Retinal pigment epithelial cell (primary cell): ENCODE measurements around the gene CPNE4.

ENCODE experiments used
- DNase-seq: peaks from one replicate; pipeline ENCODE4 v3.0.0-alpha.2; 2010; ENCODE audit warnings: low read depth
- H3K4me3 ChIP-seq: 2 replicates; pipeline ENCODE4 v1.5.1; 2011; ENCODE audit warnings: mild to moderate bottlenecking, low read length, control low read depth, moderate library complexity
- CTCF ChIP-seq: conservative IDR thresholded peaks from 2 replicates; pipeline ENCODE4 v1.5.1; 2011; ENCODE audit warnings: low read depth, low read length, control low read depth, inconsistent platforms

The CPNE4 gene

DNA sequence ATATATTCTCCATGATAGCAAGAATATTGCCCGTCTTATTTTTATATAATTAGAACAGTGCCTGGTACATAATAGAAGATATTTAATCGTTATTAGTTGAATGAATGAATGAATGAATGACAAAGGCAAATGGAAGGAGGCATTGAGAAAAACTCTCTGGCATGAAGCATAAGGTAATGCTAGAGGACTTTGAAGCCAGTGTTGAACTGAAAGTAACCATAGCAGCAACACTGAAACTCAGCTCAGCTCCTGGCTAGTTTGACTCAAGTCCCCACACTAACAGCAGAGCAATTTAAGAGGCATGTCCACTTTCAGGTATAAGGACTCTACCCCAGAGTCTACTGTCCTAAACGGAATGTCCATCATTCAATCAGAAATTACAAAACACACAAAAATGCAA is 227.0 kb downstream of the CPNE4 start:
- H3K4me3 ChIP-seq = no peak overlapping the region
- no peak for DNase-seq
- TF ChIP-seq CTCF = no peak

DNA sequence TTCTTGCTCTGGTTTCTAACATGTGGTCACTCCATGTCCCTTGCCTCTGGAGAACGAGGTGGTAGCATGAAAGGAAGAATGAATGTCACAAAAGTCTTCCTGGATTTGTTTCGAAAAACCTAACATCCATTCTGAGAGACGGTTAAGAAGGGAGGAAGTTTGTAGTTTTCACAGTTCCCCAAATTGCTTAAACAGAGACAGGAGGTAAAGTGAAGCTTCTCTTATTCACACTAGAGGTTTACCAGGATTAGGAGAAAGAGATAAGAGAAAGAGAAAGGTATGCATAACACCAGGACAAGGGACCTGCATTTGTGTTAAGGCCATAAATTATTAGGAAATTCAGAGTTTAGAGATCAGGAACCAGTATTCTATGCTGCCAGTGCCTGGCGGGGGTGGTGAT is 228.1 kb downstream of the CPNE4 start:
- H3K4me3 ChIP-seq = no peak overlapping the region
- DNase-seq = no peak
- TF ChIP-seq CTCF = no peak

DNA sequence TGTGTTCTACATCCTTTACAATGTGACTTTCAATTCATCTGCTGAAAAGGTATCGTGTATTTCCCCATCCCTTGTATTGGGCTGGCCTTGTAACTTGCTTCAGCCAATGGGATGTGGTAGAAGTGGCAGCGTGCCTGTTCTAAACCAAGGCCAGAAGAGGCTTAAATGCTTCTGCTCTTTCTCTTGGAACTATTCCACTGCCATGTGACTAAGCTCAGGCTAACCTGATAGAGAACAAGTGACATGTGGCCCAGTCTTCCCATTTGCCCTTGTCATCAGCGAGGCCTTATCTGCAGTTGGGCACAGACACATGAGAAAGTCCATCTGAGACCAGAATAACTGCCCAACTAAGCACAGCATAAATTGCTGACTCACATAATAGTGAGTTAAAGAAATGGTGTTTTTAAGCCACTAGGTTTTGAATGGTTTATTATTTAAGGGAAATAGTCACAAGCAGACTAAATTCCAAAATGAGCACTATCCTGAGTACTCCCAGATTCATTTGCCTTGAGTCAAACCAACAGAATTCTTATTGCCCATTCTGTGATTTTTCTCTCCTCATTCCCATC is 230.2 kb downstream of the CPNE4 start:
- no peak for TF ChIP-seq CTCF
- no peak overlapping the region for H3K4me3 ChIP-seq
- DNase-seq = no peak

DNA sequence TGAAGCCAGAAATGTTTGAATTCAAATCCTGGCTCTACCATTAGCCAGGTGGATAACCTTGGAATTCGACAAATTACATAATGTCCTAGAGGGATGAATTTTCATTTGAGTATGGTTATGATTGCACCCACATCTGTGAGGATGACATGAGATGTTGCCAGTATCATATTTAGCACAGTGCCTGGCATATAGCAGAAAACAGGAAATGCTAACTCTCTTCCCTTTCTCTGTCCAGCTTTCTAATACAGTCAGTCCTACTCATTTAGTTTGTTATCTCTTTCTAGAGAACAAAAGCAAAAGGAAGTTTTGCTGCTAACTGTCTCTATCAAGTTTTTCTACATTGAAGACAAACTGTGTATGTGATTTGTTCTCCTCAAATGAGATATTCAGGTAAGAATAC is 231.7 kb downstream of the CPNE4 start:
- DNase-seq = no peak
- H3K4me3 ChIP-seq = no peak overlapping the region
- no peak for TF ChIP-seq CTCF

- no peak for DNase-seq
- no peak overlapping the region for H3K4me3 ChIP-seq
- no peak for TF ChIP-seq CTCF
Measured at GRCh38 chr3:131802029-131802428, 232.8 kb downstream of the CPNE4 start.

DNA sequence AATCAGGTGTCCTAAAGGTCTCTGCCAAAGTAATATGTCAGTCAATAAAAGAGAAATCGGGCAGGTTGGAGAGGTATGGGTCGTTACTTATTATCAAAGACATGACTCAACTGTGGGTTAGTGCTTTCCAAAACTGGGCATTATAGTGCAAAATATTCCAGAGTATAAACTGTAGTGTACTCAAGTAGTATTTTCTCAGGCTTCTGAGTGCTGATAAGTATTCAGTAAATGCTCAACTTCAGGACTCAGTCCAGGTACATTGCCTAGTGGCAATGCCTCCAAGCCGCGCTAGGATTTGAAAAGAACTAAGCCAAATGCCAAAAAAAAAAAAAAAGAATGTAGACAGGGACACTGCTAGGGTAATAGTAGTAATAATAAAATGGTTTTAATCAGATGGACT is 233.2 kb downstream of the CPNE4 start:
- no peak for DNase-seq
- no peak for TF ChIP-seq CTCF
- H3K4me3 ChIP-seq = no peak overlapping the region

DNA sequence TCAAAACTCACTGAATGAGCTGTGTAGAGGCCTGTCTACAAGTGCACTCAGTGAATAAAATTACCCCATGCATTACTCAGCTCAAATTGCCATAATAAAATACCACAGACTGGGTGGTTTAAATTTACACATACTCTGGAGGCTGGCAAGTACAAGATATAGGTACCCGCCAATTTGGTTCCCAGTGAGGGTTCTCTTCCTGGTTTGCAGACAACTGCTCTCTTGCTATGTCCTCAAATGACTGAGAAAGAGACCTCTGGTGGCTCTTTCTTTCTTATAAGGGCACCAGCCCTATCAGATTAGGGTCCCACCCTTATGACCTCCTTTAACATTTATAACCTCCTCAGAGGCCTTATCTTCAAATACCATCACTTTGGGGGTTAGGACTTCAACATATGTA is 237.0 kb downstream of the CPNE4 start:
- no peak overlapping the region for H3K4me3 ChIP-seq
- TF ChIP-seq CTCF = no peak
- DNase-seq = no peak
